Activated CD4-positive, alpha-beta T cell treated with anti-CD3 and anti-CD28 coated beads, Interleukin-2, amount 10 ng/mL, durations not matched to agents 7 days and 5 days (primary cell): Measurements from ENCODE around the gene TPM2. TPM values are rescaled to one million over a fixed set of nuclear protein-coding genes. Genes with fewer than 3 reads are reported as not detected.
A peak's percentile ranks its signal among the peaks of the same experiment; 100 is the strongest.

ENCODE experiments used
- CTCF ChIA-PET: fragments of 350-600 bp; sonication (Branson Sonifier 250); formaldehyde crosslinking; loops from one replicate; lab custom pipeline; 2021; ENCODE audit warnings: antibody characterized with exemption; lab: Charles Lee
- POLR2A ChIA-PET: fragments of 350-600 bp; sonication (Branson Sonifier 250); formaldehyde crosslinking; loops from one replicate; lab custom pipeline; 2021; ENCODE audit warnings: antibody characterized with exemption; lab: Charles Lee
- DNase-seq: peaks from one replicate; pipeline ENCODE4 v3.0.0-alpha.2; 2020
- H3K27ac Mint-ChIP-seq: one replicate; pipeline ENCODE4 v1.8.0; 2021; ENCODE audit warnings: mild to moderate bottlenecking, moderate library complexity, mixed read lengths
- H3K27me3 Mint-ChIP-seq: one replicate; pipeline ENCODE4 v1.8.0; 2021; ENCODE audit warnings: mixed read lengths
- H3K36me3 Mint-ChIP-seq: one replicate; pipeline ENCODE4 v1.8.0; 2021; ENCODE audit warnings: low read depth, mixed read lengths
- H3K4me1 Mint-ChIP-seq: one replicate; pipeline ENCODE4 v1.8.0; 2021; ENCODE audit warnings: mixed read lengths
- H3K4me3 Mint-ChIP-seq: one replicate; pipeline ENCODE4 v1.8.0; 2021; ENCODE audit warnings: mild to moderate bottlenecking, moderate library complexity, mixed read lengths
- H3K9me3 Mint-ChIP-seq: one replicate; pipeline ENCODE4 v1.8.0; 2021; ENCODE audit warnings: mixed read lengths
- total RNA-seq, 2 experiments: library from RNA; stranded (reverse); gene quantifications; one replicate each; pipeline ENCODE4 v1.2.3, GENCODE V29; 2021

Gene TPM2
- total RNA-seq, 2 experiments from 2014 or later, result 13.1 to 13.4 TPM

GRCh38 chr9:35716230-35716629, 26.5 kb upstream of the TPM2 start:
- no peaks in the 10 kb centered on the region for H3K4me1 Mint-ChIP-seq
- H3K36me3 Mint-ChIP-seq, result peaks cover 78% of the 10 kb centered on the region
- H3K27ac Mint-ChIP-seq, result no peak overlapping the region
- no peaks in the 10 kb centered on the region for H3K9me3 Mint-ChIP-seq
- H3K4me3 Mint-ChIP-seq, result no peak overlapping the region
- POLR2A ChIA-PET, result no interaction called here
- no peak for DNase-seq
- CTCF ChIA-PET, result interaction anchor here (0.7 to 2.7 kb wide), 6 partner anchors 11 to 248 kb away, joined by 3 to 13 read pairs (median 5); no protein-coding TSS in a partner anchor
- H3K27me3 Mint-ChIP-seq, result no peaks in the 10 kb centered on the region

- Mint-ChIP-seq H3K4me3 (no peak overlapping the region), H3K27ac (no peak overlapping the region), H3K9me3 (no peaks in the 10 kb centered on the region), H3K27me3 (no peaks in the 10 kb centered on the region), H3K36me3 (peaks cover 79% of the 10 kb centered on the region), H3K4me1 (no peaks in the 10 kb centered on the region)
- no peak for DNase-seq
- CTCF ChIA-PET, result interaction anchor here (1.1 to 2.7 kb wide), 6 partner anchors 9 to 57 kb away, joined by 3 to 13 read pairs (median 4); partner anchors contain the start of genes CCDC107, CREB3, RGP1 and RMRP
- POLR2A ChIA-PET, result no interaction called here
Measured at GRCh38 chr9:35714579-35715252, 25.0 kb upstream of the TPM2 start.

- no peak for DNase-seq
- no peak overlapping the region for H3K4me3 Mint-ChIP-seq
- no peaks in the 10 kb centered on the region for H3K9me3 Mint-ChIP-seq
- H3K27me3 Mint-ChIP-seq, result no peaks in the 10 kb centered on the region
- ChIA-PET POLR2A (no interaction called here), CTCF (interaction anchor here (1.1 to 2.7 kb wide), 6 partner anchors 9 to 56 kb away, joined by 3 to 13 read pairs (median 4); partner anchors contain the start of genes CCDC107, CREB3, RGP1 and RMRP)
- peaks cover 77% of the 10 kb centered on the region for H3K36me3 Mint-ChIP-seq
- no peaks in the 10 kb centered on the region for H3K4me1 Mint-ChIP-seq
- no peak overlapping the region for H3K27ac Mint-ChIP-seq
Measured at GRCh38 chr9:35714123-35714522, 24.4 kb upstream of the TPM2 start.

GRCh38 chr9:35713578-35713977, 23.9 kb upstream of the TPM2 start:
- H3K27me3 Mint-ChIP-seq, result no peaks in the 10 kb centered on the region
- CTCF ChIA-PET, result interaction anchor here (1.1 to 8.8 kb wide), 6 partner anchors 9 to 43 kb away, joined by 3 to 67 read pairs (median 4); partner anchors contain the start of gene RGP1
- no peaks in the 10 kb centered on the region for H3K9me3 Mint-ChIP-seq
- no peaks in the 10 kb centered on the region for H3K4me1 Mint-ChIP-seq
- no peak overlapping the region for H3K27ac Mint-ChIP-seq
- no peak for DNase-seq
- no peak overlapping the region for H3K4me3 Mint-ChIP-seq
- POLR2A ChIA-PET, result no interaction called here
- peaks cover 80% of the 10 kb centered on the region for H3K36me3 Mint-ChIP-seq

- Mint-ChIP-seq H3K27ac (no peak overlapping the region), H3K4me1 (no peaks in the 10 kb centered on the region), H3K36me3 (peaks cover 80% of the 10 kb centered on the region), H3K9me3 (no peaks in the 10 kb centered on the region), H3K27me3 (no peaks in the 10 kb centered on the region), H3K4me3 (no peak overlapping the region)
- ChIA-PET CTCF (interaction anchor here (0.5 to 8.8 kb wide), 6 partner anchors 8 to 1557 kb away, joined by 3 to 67 read pairs (median 3); no protein-coding TSS in a partner anchor), POLR2A (no interaction called here)
- DNase-seq, result no peak
Measured at GRCh38 chr9:35712762-35713400, 23.2 kb upstream of the TPM2 start.

GRCh38 chr9:35711501-35712428, 22.0 kb upstream of the TPM2 start:
- H3K27me3 Mint-ChIP-seq, result no peaks in the 10 kb centered on the region
- no peak overlapping the region for H3K4me3 Mint-ChIP-seq
- POLR2A ChIA-PET, result no interaction called here
- H3K4me1 Mint-ChIP-seq, result no peaks in the 10 kb centered on the region
- DNase-seq, result no peak
- H3K36me3 Mint-ChIP-seq, result peaks cover 80% of the 10 kb centered on the region
- H3K9me3 Mint-ChIP-seq, result no peaks in the 10 kb centered on the region
- H3K27ac Mint-ChIP-seq, result no peak overlapping the region
- CTCF ChIA-PET, result interaction anchor here (0.6 to 8.8 kb wide), 6 partner anchors 9 to 64 kb away, joined by 3 to 67 read pairs (median 3); no protein-coding TSS in a partner anchor

GRCh38 chr9:35710818-35711500, 21.2 kb upstream of the TPM2 start:
- POLR2A ChIA-PET, result no interaction called here

GRCh38 chr9:35708146-35708545, 18.4 kb upstream of the TPM2 start:
- no peaks in the 10 kb centered on the region for H3K4me1 Mint-ChIP-seq
- DNase-seq, result no peak
- ChIA-PET CTCF (interaction anchor here (8.8 kb wide), 1 partner anchor 11 kb away, joined by 67 read pairs; no protein-coding TSS in a partner anchor), POLR2A (no interaction called here)
- H3K9me3 Mint-ChIP-seq, result no peaks in the 10 kb centered on the region
- H3K27ac Mint-ChIP-seq, result peak overlapping the region; percentile 55
- no peaks in the 10 kb centered on the region for H3K27me3 Mint-ChIP-seq
- H3K36me3 Mint-ChIP-seq, result peaks cover 81% of the 10 kb centered on the region
- no peak overlapping the region for H3K4me3 Mint-ChIP-seq

More at GRCh38 chr9:35710818-35711500, 21.2 kb upstream of the TPM2 start:
- H3K27me3 Mint-ChIP-seq, result no peaks in the 10 kb centered on the region
- H3K4me1 Mint-ChIP-seq, result no peaks in the 10 kb centered on the region
- H3K4me3 Mint-ChIP-seq, result no peak overlapping the region
- CTCF ChIA-PET, result interaction anchor here (1.2 to 8.8 kb wide), 2 partner anchors 14 to 32 kb away, joined by 3 to 67 read pairs; no protein-coding TSS in a partner anchor
- peaks cover 81% of the 10 kb centered on the region for H3K36me3 Mint-ChIP-seq
- no peak overlapping the region for H3K27ac Mint-ChIP-seq
- H3K9me3 Mint-ChIP-seq, result no peaks in the 10 kb centered on the region
- DNase-seq, result no peak

- H3K27me3 Mint-ChIP-seq, result no peaks in the 10 kb centered on the region
- no peaks in the 10 kb centered on the region for H3K9me3 Mint-ChIP-seq
- POLR2A ChIA-PET, result no interaction called here
- H3K4me3 Mint-ChIP-seq, result no peak overlapping the region
- H3K36me3 Mint-ChIP-seq, result peaks cover 80% of the 10 kb centered on the region
- CTCF ChIA-PET, result interaction anchor here (1.5 to 8.8 kb wide), 3 partner anchors 8 to 21 kb away, joined by 6 to 67 read pairs (median 13); no protein-coding TSS in a partner anchor
- no peak for DNase-seq
- H3K4me1 Mint-ChIP-seq, result no peaks in the 10 kb centered on the region
- H3K27ac Mint-ChIP-seq, result no peak overlapping the region
Measured at GRCh38 chr9:35706951-35707350, 17.2 kb upstream of the TPM2 start.

GRCh38 chr9:35705836-35706430, 16.2 kb upstream of the TPM2 start:
- H3K9me3 Mint-ChIP-seq, result no peaks in the 10 kb centered on the region
- no peaks in the 10 kb centered on the region for H3K27me3 Mint-ChIP-seq
- no peak overlapping the region for H3K4me3 Mint-ChIP-seq
- ChIA-PET POLR2A (no interaction called here), CTCF (interaction anchor here (1.4 to 8.8 kb wide), 3 partner anchors 9 to 16 kb away, joined by 4 to 67 read pairs (median 13); partner anchors contain the start of gene TPM2)
- H3K4me1 Mint-ChIP-seq, result no peaks in the 10 kb centered on the region
- no peak for DNase-seq
- H3K27ac Mint-ChIP-seq, result no peak overlapping the region
- H3K36me3 Mint-ChIP-seq, result peaks cover 70% of the 10 kb centered on the region

- Mint-ChIP-seq H3K36me3 (peaks cover 65% of the 10 kb centered on the region), H3K4me1 (no peaks in the 10 kb centered on the region), H3K9me3 (no peaks in the 10 kb centered on the region), H3K4me3 (no peak overlapping the region), H3K27me3 (no peaks in the 10 kb centered on the region), H3K27ac (no peak overlapping the region)
- no peak for DNase-seq
- POLR2A ChIA-PET, result no interaction called here
- CTCF ChIA-PET, result interaction anchor here (1.4 to 8.8 kb wide), 3 partner anchors 9 to 15 kb away, joined by 4 to 67 read pairs (median 13); partner anchors contain the start of gene TPM2
Measured at GRCh38 chr9:35705372-35705771, 15.6 kb upstream of the TPM2 start.
